Measurements from ENCODE around the gene ZNF423.

Gene ZNF423

GRCh38 chr16:49869731-49870130, 13.8 kb upstream of the ZNF423 start:
- DNase-seq, result no peak

GRCh38 chr16:49867796-49868668, 12.1 kb upstream of the ZNF423 start:
- no peak for DNase-seq

- no peak for DNase-seq
Observed at GRCh38 chr16:49867234-49867633, 11.3 kb upstream of the ZNF423 start.

- no peak for DNase-seq
Observed at GRCh38 chr16:49866595-49867071, 10.7 kb upstream of the ZNF423 start.

GRCh38 chr16:49862694-49863093, 6.8 kb upstream of the ZNF423 start:
- DNase-seq, result no peak

- no peak for DNase-seq
Observed at GRCh38 chr16:49861299-49861698, 5.4 kb upstream of the ZNF423 start.

- no peak for DNase-seq
Observed at GRCh38 chr16:49860593-49860992, 4.7 kb upstream of the ZNF423 start.

- DNase-seq, result peak in 1 of 2 donors; percentile 22
Observed at GRCh38 chr16:49859125-49859811, 3.4 kb upstream of the ZNF423 start.

- DNase-seq, result peak; percentile 51 to 62
Observed at GRCh38 chr16:49858200-49859124, 2.5 kb upstream of the ZNF423 start.

- peak; percentile 39 to 59 for DNase-seq
Observed at GRCh38 chr16:49857423-49858181, 1.7 kb upstream of the ZNF423 start.

- DNase-seq, result peak in 1 of 2 donors; percentile 42
Observed at GRCh38 chr16:49856672-49857330, 889 bp upstream of the ZNF423 start.

- peak; percentile 34 to 54 for DNase-seq
Observed at GRCh38 chr16:49855280-49855821, 561 bp downstream of the ZNF423 start.

- peak in 1 of 2 donors; percentile 26 for DNase-seq
Observed at GRCh38 chr16:49854796-49855203, 1.1 kb downstream of the ZNF423 start.

GRCh38 chr16:49854188-49854795, 1.6 kb downstream of the ZNF423 start:
- no peak for DNase-seq

- no peak for DNase-seq
Observed at GRCh38 chr16:49852279-49852678, 3.6 kb downstream of the ZNF423 start.

- no peak for DNase-seq
Observed at GRCh38 chr16:49851468-49851787, 4.5 kb downstream of the ZNF423 start.

- no peak for DNase-seq
Observed at GRCh38 chr16:49850558-49851467, 5.1 kb downstream of the ZNF423 start.

- no peak for DNase-seq
Observed at GRCh38 chr16:49849754-49850108, 6.2 kb downstream of the ZNF423 start.

GRCh38 chr16:49849037-49849753, 6.7 kb downstream of the ZNF423 start:
- DNase-seq, result no peak

All from stimulated activated CD4-positive, alpha-beta T cell treated with anti-CD3 and anti-CD28 coated beads, Interleukin-2, amount 100 ng/mL, for 24 hours (primary cell).